Medulla oblongata (tissue), 1 donor: Measurements from ENCODE around the gene OSBP2.

Experiments used
- DNase-seq: peaks from one replicate; pipeline ENCODE4 v3.0.0-alpha.2; 2015; ENCODE audit errors: extremely low spot score

OSBP2 gene

DNA sequence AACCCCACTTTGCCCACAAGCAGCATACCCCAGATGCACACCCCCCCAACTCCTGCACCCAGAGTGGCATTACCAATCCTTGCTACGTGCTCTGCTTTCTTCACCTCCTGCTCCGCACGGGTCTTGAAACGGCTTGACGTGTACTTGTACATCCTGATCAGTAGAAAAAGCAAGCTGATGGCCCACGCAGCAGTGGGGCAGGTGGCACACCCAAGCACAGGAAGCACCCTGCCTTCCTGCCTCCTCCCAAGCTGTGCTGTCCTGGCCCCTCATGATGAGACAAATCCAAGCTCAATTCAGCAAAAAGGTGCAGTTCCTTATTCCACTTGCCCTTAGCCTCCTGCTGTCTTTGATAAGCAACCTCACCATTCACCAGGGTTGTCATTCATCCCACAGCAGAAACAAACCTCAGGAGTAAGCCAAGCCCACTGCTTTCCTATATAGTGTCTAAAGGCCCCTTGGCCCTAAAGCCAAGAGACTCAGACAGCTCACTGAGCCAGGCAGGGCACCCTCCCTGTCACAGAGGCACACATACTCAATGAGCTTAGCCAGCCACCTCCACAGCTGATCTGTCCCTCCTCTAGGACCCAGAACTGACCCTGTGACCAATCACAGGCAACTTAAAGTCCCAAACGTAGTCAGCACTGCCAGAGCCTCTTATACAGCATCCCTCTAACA, 246.2 kb downstream of the OSBP2 start:
- DNase-seq = no peak

DNA sequence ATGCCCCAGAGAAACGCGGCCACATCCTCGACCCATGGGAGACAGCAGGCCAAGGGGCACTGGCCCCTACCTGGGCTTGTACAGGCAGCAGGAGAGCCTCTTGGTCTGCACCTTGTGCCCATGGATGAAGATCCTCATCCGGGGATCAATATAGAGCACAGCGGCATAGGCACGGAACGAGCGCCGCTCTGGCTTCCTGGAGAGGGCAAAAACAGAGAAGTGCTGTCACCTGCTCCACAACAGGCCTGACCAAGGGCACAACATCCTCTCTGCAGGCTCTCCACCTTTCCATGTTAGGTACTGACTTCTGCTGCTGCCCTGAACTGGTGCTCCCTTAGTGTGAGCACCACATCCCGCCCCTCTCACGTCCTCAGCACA, 246.7 kb downstream of the OSBP2 start:
- DNase-seq = no peak

DNA sequence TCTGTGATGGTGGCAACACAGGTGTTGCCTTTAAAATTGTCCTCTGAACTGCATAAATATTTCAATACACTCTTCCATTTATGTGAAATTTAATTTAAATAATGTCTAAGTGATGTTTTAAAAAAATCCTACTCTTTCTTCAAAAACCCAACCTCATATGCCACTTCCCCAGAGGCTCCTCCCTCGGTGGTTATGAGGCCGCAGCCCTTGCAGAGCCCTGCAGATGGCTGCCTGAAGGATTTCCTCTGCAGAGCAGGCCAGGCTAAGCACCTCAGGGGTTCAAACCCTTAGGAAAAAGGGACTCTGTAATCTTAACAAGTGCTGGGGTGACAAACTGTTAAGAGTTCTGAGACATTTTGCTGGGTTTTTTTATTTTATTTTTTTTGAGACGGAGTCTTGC, 248.7 kb downstream of the OSBP2 start:
- no peak for DNase-seq

DNA sequence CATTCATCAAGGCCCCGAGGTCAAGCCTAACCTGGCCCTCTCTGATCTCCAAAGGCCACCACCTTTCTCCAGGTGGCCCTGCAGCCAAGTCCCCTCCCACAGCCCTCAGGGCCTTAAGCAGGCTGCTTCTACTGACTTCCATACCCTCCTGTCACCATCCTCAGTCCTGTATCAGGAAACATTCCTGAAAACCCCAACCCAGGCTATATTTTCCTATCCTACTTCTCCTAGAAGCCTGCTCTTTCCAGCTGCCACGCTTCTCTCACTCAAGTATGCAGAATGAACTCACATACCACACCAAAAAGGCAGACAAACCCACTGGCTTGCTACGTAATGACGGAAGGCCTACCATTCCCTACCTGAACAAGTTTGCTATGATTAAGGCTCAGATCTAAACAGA, 250.3 kb downstream of the OSBP2 start:
- DNase-seq = no peak

DNA sequence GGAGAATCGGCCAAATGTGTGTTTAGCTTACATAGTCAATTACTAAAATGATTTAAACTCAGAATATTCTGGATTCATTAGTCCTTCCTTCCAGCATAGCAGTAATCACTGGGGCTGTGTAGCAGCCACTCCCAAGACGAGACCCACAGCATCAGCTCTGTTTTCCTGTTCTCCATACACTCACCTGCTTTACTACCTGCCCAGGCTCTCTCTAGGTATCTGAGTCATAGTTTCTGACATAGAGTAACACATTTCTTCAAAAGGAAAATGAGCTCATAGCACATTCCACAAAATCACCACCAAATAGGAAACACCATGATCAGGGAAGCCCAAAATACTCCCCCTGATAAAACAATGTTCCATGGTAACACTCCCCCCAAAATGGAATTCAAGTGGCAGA, 251.0 kb downstream of the OSBP2 start:
- no peak for DNase-seq

DNA sequence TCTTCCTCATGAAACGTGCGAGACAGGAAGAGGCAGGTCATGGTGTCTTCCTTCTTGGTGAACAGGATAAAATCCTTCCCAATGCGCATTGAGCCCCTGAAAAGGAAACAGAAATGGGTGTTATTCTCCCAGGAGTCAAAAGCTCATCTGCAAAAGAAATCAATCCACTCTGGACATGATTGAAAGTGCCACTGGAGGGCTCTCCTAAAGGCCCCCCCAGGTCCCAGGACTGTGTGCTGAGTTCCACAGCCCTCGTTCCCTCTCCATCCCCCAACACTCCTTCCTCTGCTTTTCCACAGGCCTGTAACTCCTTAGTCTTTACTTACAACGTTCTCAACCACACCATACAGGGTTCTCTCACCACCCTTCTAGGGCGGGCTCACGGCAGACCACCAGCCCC, 251.7 kb downstream of the OSBP2 start:
- DNase-seq = no peak

DNA sequence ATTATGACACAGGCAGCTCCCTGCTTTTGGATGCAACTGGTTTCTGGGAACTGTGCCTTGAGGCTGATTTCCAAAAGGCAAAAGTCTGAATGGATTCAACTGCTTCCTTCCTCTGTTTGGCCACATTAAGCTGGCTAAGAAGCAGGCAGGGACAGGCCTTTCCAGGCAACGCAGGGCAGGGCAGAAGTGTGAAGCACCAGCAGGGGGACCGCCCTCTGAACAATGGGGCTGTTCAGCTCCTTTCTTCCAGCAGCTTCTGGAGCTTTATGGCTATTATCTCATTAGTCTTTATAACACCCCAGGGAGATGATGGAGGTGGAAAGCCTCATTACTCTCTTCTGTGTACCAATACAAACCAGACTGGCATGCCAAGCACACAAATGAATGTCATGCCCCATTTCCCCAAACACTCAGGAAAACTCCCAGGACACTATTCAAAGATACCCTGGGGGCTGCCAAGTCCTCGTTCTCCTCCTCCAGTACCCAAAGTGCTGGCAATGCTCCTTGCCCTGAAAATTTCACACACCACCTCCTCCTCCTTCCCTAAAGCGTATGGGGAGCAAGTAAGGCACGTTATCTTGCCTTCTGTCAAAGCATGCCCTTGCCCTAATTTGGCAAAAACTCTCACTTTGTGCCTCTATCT, 252.6 kb downstream of the OSBP2 start:
- peak; percentile 92 for DNase-seq

DNA sequence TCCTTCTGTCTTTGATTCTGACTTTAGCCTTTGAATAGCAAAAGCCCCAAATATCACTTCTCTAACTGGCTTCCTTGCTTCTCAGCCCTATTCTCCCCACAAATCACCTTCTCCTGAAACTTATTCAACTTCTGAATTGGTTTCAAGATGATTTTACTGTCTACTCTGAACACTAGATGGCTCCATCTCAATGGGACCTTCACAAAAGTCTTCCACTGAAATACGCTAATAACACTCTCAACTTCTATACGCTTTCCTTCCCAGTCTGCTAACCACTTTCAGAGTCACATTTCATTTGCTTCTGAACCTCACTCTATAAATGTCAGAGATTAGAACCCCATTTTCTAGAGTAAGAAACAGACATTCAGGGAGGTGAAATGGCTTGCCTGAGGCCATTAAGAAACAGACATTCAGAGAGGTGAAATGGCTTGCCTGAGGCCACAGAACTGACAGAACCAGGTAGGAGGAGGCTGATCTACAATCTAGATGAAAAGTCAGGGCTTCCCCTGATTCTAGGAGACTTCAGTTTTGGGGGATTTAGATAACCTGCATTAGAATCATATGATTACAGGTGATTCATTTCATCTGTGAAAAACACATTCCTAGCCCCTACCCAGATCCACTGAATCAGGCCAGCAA, 253.3 kb downstream of the OSBP2 start:
- DNase-seq = peak; percentile 85

DNA sequence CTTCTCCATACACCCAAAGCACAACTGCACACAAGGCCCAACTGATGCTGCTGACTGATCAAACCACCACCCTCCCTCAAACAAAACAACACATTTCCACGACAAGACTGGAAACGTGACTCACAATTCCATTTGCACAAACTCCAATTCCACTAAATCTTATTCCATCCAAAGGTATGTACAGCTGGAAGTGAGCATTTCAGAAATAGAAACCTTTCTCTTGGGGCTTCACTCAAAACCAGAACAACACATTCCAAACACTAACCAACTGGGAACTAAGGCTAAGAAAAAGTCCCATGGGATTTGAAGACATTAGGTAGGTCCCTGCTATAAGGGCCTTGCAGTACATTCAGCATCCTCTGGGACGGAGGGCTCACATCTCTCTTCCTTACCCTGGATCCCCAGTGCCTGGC, 254.3 kb downstream of the OSBP2 start:
- DNase-seq = no peak

DNA sequence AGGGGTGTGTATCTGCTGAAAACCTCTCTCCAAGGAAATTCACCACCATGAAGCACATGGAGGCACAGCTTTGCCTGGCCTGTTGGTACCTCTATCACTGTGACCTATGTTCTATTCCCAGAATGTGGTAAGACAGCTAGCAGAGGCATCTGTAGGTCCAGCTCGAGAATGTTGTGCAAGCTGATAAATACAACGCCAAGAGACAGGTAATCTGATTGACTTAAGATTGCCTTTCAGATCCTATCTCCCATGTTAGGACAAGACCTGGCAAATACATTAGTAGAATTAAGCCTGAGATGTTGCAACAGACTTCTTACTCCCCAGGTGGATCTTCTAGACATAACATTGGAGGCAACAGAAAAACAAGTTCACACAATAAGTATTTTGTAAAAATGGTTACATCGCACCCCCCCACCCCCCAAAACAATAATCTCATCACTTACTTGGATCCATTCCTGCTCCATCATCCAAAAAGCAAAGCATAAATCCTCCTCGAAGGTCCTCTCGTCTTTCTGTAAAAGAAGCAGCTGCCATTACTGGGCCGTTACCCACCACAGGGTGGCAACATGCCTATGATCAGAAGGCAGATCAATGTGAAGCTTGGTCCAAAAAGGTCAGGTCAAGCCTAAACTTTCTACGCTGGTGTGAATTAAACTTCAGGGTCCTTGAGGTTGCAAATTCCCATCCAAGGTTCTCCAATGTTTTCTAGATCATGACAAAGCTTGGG, 255.4 kb downstream of the OSBP2 start:
- DNase-seq = no peak

DNA sequence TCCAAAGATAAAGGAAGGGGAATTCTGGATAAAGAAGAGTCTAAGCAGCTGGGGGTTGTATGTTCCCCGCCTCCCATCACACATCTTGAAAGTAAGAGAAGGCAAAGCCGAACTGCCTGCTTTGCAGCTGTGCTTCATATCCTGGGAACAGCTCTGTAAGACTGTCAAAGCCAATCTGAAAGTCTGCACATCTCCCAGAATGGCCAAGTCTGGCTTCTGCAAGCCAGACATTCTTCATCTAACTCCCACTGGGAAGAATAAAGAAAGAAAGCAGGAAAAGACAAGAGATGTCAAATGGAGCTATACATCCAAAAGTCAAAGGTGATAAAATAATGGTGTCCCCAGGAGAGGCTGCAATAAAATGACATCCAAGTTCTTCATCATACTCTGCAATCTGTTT, 258.5 kb downstream of the OSBP2 start:
- no peak for DNase-seq

DNA sequence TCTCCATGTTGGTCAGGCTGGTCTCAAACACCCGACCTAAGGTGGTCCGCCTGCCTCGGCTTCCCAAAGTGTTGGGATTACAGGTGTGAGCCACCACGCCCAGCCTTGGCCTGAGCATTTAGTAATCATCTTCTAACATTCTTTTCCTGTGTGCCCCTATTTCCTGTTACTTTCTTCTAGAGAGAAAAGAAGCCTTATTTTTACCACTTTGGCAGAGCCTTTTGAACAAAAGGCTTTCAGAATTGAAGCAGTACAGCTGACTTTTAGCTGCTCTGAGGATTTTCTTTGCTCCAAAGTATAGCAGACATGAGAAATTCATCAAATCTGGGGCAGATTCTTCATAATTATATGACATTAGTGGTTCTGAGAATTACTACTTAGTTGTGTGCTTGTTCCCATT, 260.5 kb downstream of the OSBP2 start:
- DNase-seq = no peak
